Measurements from ENCODE around the gene EVA1B. TPM values are rescaled to one million over a fixed set of nuclear protein-coding genes. Genes with fewer than 3 reads are reported as not detected.

Gene EVA1B
- total and polyA plus RNA-seq, 7 donors: 2.6 to 13.7 (median 6.0) TPM

- Histone ChIP-seq H3K9me3 (no peaks in the 10 kb centered on the region), H3K27ac (peak overlapping the region; percentile 78), H3K4me1 (peaks cover 35% of the 10 kb centered on the region), H3K36me3 (ENCODE audit: insufficient read depth in 1 of 2, low read depth in 1 of 2) (peaks cover 14 to 94% of the 10 kb centered on the region in 2 donors), H3K27me3 (ENCODE audit: insufficient read depth in 3 of 3, low read length in 2 of 3) (no peaks in the 10 kb centered on the region), H3K4me3 (no peak overlapping the region)
- ATAC-seq (peak; percentile 66 to 82 (median 77)), DNase-seq (peak; percentile 54 to 85)
- 65 to 84% (median 66%) methylated on average over 20 to 24 of the region's 24 CpGs for WGBS, 3 donors
- intact Hi-C loops (cut with DNase I): loop anchor here (1.0 to 5.0 kb wide), 3 partner anchors 11 to 78 kb away; no protein-coding TSS in a partner anchor
- TF ChIP-seq CTCF (IDR thresholded peaks at IDR 0.05): no peak
These were observed 20.4 kb upstream of the EVA1B start for GRCh38 chr1:36343651-36344394.

- Histone ChIP-seq H3K9me3 (no peaks in the 10 kb centered on the region), H3K36me3 (ENCODE audit: insufficient read depth in 1 of 2, low read depth in 1 of 2) (peaks cover 8 to 82% of the 10 kb centered on the region in 2 donors), H3K4me1 (peaks cover 38% of the 10 kb centered on the region), H3K27me3 (ENCODE audit: insufficient read depth in 3 of 3, low read length in 2 of 3) (no peaks in the 10 kb centered on the region), H3K4me3 (no peak overlapping the region), H3K27ac (peak overlapping the region; percentile 78)
- 75 to 84% (median 81%) methylated on average over 10 of the region's 10 CpGs for WGBS, 3 donors
- peak; percentile 58 to 67 (median 64) for ATAC-seq
- peak; percentile 55 for TF ChIP-seq CTCF (IDR thresholded peaks at IDR 0.05)
- intact Hi-C loops (cut with DNase I): loop anchor here (1.0 to 5.0 kb wide), 3 partner anchors 13 to 80 kb away; no protein-coding TSS in a partner anchor
- peak; percentile 52 to 80 for DNase-seq
These were observed 19.2 kb upstream of the EVA1B start for GRCh38 chr1:36342426-36343185.

- Histone ChIP-seq H3K4me1 (peaks cover 38% of the 10 kb centered on the region), H3K27me3 (ENCODE audit: insufficient read depth in 3 of 3, low read length in 2 of 3) (no peaks in the 10 kb centered on the region), H3K27ac (no peak overlapping the region), H3K9me3 (no peaks in the 10 kb centered on the region), H3K4me3 (no peak overlapping the region), H3K36me3 (ENCODE audit: insufficient read depth in 1 of 2, low read depth in 1 of 2) (peaks cover 6 to 73% of the 10 kb centered on the region in 2 donors)
- ATAC-seq: no peak
- WGBS, 3 donors: 86 to 93% (median 91%) methylated on average over 33 to 34 of the region's 34 CpGs
- intact Hi-C loops (cut with DNase I): loop anchor here (2.0 to 5.0 kb wide), 2 partner anchors 79 to 81 kb away; no protein-coding TSS in a partner anchor
- DNase-seq: peak in 1 of 2 donors; percentile 47
- TF ChIP-seq CTCF (IDR thresholded peaks at IDR 0.05): no peak
These were observed 18.3 kb upstream of the EVA1B start for GRCh38 chr1:36341626-36342320.

- Histone ChIP-seq H3K9me3 (no peaks in the 10 kb centered on the region), H3K27me3 (ENCODE audit: insufficient read depth in 3 of 3, low read length in 2 of 3) (no peaks in the 10 kb centered on the region), H3K36me3 (ENCODE audit: insufficient read depth in 1 of 2, low read depth in 1 of 2) (peaks cover 4 to 53% of the 10 kb centered on the region in 2 donors), H3K27ac (no peak overlapping the region), H3K4me3 (no peak overlapping the region), H3K4me1 (peaks cover 26% of the 10 kb centered on the region)
- peak in 1 of 2 donors; percentile 32 for DNase-seq
- no peak for ATAC-seq
- intact Hi-C loops (cut with DNase I): loop anchor here in 1 of 2 donors (5.0 kb wide), 1 partner anchor 83 kb away; no protein-coding TSS in a partner anchor
- 76 to 84% (median 83%) methylated on average over 9 of the region's 9 CpGs for WGBS, 3 donors
- TF ChIP-seq CTCF (IDR thresholded peaks at IDR 0.05): no peak
These were observed 16.2 kb upstream of the EVA1B start for GRCh38 chr1:36339615-36340014.
